Astrocyte of the cerebellum (primary cell): ENCODE measurements around the gene S1PR2.

ENCODE experiments used
- DNase-seq: peaks from one replicate; pipeline ENCODE4 v3.0.0-alpha.2; 2011; ENCODE audit warnings: low read depth
- H3K4me3 ChIP-seq: 2 replicates; pipeline ENCODE4 v1.5.1; 2011; ENCODE audit warnings: mild to moderate bottlenecking, low read depth, low read length, moderate library complexity
- CTCF ChIP-seq: IDR thresholded peaks from 2 replicates; pipeline ENCODE4 v1.5.1; 2012; ENCODE audit warnings: low read length, low read depth, moderate library complexity, mild to moderate bottlenecking; ENCODE audit errors: missing control alignments
- in situ Hi-C: cut with HindIII; loops from 2 replicates; pipeline ENCODE4 v1.10.0; 2017; ENCODE audit warnings: low sequenced_read_pairs

Gene S1PR2

GRCh38 chr19:10211691-10212090 is 19.4 kb downstream of the S1PR2 start:
- in situ Hi-C loops: no loop called here
- no peak for TF ChIP-seq CTCF

DNA sequence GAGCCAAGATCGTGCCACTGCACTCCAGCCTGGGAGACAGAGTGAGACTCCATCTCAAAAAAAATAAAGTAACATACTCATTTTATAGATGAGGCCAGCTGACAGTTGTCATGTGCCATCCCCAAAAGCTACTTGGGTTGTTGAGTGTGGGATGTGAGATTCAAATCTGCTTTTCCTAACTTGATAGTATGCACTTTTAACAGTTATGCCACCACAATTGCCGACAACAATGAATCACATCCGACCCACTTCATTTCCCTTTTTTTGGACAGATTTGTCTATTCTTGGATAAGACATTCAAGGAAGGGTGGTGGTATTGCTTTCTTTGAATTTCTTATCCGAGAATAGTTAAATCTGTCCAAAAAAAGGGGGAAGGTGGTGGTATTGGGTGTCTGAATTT is 20.1 kb downstream of the S1PR2 start:
- DNase-seq: no peak

More at GRCh38 chr19:10211691-10212090, 19.4 kb downstream of the S1PR2 start:
- no peak overlapping the region for H3K4me3 ChIP-seq
- no peak for DNase-seq

GRCh38 chr19:10209315-10209714 is 21.8 kb downstream of the S1PR2 start:
- in situ Hi-C loops: no loop called here
- no peak for DNase-seq
- H3K4me3 ChIP-seq: no peak overlapping the region
- TF ChIP-seq CTCF: no peak

More for the DNA sequence above, 20.1 kb downstream of the S1PR2 start:
- H3K4me3 ChIP-seq: no peak overlapping the region
- TF ChIP-seq CTCF: no peak
- in situ Hi-C loops: no loop called here

DNA sequence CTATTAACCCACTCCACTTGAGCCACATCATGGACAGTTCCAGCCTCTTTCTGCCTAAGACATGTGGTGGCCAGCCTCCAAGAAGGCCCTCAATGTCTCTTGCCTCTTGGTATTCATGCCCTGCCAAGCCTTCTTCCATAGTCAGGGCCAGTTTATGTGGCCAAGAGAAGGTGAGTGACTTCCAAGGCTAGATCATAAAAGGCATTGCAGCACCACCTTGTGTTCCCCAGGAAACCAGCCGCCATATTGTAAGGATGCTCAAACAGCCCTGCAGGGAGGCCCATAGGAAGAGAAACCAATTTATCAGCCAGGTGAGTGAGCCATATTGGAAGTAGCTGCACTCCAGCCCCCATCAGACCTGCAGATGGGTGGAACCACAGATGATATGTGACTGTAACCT is 24.1 kb downstream of the S1PR2 start:
- in situ Hi-C loops: no loop called here
- DNase-seq: no peak
- TF ChIP-seq CTCF: no peak
- no peak overlapping the region for H3K4me3 ChIP-seq

- in situ Hi-C loops: no loop called here
- no peak overlapping the region for H3K4me3 ChIP-seq
- TF ChIP-seq CTCF: no peak
- peak; percentile 69 for DNase-seq
Observed at GRCh38 chr19:10206226-10206885, 24.8 kb downstream of the S1PR2 start.

DNA sequence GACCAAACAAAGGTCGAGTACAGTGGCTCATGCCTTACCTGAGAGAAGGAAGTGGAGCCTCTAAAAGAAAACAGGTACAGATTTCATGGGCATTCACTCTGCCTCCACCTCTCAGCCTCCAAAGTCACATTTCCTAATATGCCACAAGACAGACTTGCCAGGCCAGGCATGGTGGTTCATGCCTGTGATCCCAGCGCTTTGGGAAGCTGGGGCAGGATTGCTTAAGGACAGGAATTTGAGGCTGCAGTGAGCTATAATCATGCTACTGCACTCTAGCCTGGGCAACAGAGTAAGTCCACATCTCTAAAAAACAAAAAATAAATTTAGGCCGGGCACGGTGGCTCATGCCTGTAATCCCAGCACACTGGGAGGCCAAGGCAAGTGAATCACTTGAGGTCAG is 25.5 kb downstream of the S1PR2 start:
- H3K4me3 ChIP-seq: no peak overlapping the region
- in situ Hi-C loops: no loop called here
- DNase-seq: no peak

More for the DNA sequence above, 25.5 kb downstream of the S1PR2 start:
- TF ChIP-seq CTCF: no peak
